MM.1S (cell line): ENCODE measurements around the gene GPR143.

Experiments
- DNase-seq: peaks from one replicate; pipeline ENCODE4 v3.0.0-alpha.2; 2015
- H2AFZ ChIP-seq: fragments of 300-600 bp; sonication (generic); 2 replicates; pipeline ENCODE4 v1.6.0; 2016; ENCODE audit warnings: antibody characterized with exemption, low read length
- H3F3A ChIP-seq: fragments of 300-600 bp; sonication (generic); 2 replicates; pipeline ENCODE4 v1.6.1; 2016; ENCODE audit warnings: mild to moderate bottlenecking, antibody characterized with exemption, low read length, moderate library complexity, mixed read lengths; ENCODE audit not compliant: insufficient read depth
- H3K27ac ChIP-seq: fragments of 300-600 bp; sonication (generic); 2 replicates; pipeline ENCODE4 v1.5.1; 2016; ENCODE audit warnings: mild to moderate bottlenecking, low read length
- H3K27me3 ChIP-seq: fragments of 300-600 bp; sonication (generic); replicated peaks from 2 replicates; pipeline ENCODE4 v1.6.0; 2016; ENCODE audit warnings: low read length; ENCODE audit not compliant: insufficient read depth
- H3K36me3 ChIP-seq: fragments of 300-600 bp; sonication (generic); replicated peaks from 2 replicates; pipeline ENCODE4 v1.6.1; 2016; ENCODE audit warnings: mild to moderate bottlenecking, low read length, mixed read lengths; ENCODE audit not compliant: insufficient read depth
- H3K4me1 ChIP-seq: fragments of 300-600 bp; sonication (generic); 2 replicates; pipeline ENCODE4 v1.6.1; 2016; ENCODE audit warnings: low read length, mixed read lengths
- H3K4me2 ChIP-seq: fragments of 300-600 bp; sonication (generic); 2 replicates; pipeline ENCODE4 v1.6.0; 2016; ENCODE audit warnings: low read depth, low read length
- H3K4me3 ChIP-seq: fragments of 300-600 bp; sonication (generic); 2 replicates; pipeline ENCODE4 v1.5.1; 2016; ENCODE audit warnings: low read length, mixed read lengths
- H3K79me2 ChIP-seq: fragments of 300-600 bp; sonication (generic); 2 replicates; pipeline ENCODE4 v1.6.1; 2016; ENCODE audit warnings: mixed run types, low read length, mixed read lengths
- H3K9ac ChIP-seq: fragments of 300-600 bp; sonication (generic); 2 replicates; pipeline ENCODE4 v1.6.1; 2016; ENCODE audit warnings: low read length, mixed read lengths
- H3K9me2 ChIP-seq: fragments of 300-600 bp; sonication (generic); replicated peaks from 2 replicates; pipeline ENCODE4 v1.6.1; 2016; ENCODE audit warnings: mild to moderate bottlenecking, low read length, mixed read lengths; ENCODE audit not compliant: insufficient read depth
- H3K9me3 ChIP-seq: fragments of 300-600 bp; sonication (generic); replicated peaks from 2 replicates; pipeline ENCODE4 v1.6.1; 2016; ENCODE audit warnings: mild to moderate bottlenecking, low read length, mixed read lengths; ENCODE audit not compliant: insufficient read depth
- H4K20me1 ChIP-seq: fragments of 300-600 bp; sonication (generic); 2 replicates; pipeline ENCODE4 v1.6.1; 2016; ENCODE audit warnings: mild to moderate bottlenecking, low read length, moderate library complexity, mixed read lengths; ENCODE audit not compliant: insufficient read depth
- EZH2 ChIP-seq: fragments of 300-600 bp; sonication (generic); optimal IDR thresholded peaks from 2 replicates; pipeline ENCODE3; 2017; ENCODE audit warnings: low read depth, mild to moderate bottlenecking, antibody characterized with exemption, low read length, mixed read lengths
- EZH2phosphoT487 ChIP-seq: fragments of 300-600 bp; sonication (generic); IDR thresholded peaks from 2 replicates; pipeline ENCODE4 v1.6.1; 2018; ENCODE audit warnings: antibody characterized with exemption, low read length
- TF ChIP-seq, protein P1 (sequence below): fragments of 300-600 bp; sonication (generic); IDR thresholded peaks from 2 replicates; pipeline ENCODE4 v1.5.1; 2016; ENCODE audit warnings: antibody characterized with exemption, low read length, mixed read lengths

The GPR143 gene

DNA sequence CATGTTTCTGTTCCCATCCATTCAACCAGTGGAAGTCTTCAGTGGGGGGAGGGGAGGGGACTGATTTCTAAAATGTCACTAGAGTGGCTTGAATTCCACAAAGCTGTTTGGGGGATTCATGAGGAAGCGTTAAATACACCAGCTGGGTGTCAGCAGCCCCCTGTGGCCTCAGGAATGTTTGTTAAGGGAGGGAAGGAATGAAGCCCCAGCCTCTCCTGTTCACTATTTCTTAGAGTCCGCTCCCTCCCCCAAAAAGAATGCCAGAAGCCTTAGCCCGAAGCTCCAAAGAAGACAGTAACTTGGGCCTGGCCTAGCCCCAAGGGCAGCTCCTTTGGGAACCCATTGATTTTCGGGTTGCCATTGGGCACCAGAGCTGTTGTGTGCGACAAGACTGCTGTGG, 23.9 kb upstream of the GPR143 start:
- Histone ChIP-seq H3K4me2 (no peak overlapping the region), H3K9ac (no peak overlapping the region), H2AFZ (no peak overlapping the region), H3K4me1 (no peaks in the 10 kb centered on the region), H3K27me3 (peaks cover 23% of the 10 kb centered on the region), H3K79me2 (no peaks in the 10 kb centered on the region), H3K4me3 (no peak overlapping the region), H3K9me2 (no peaks in the 10 kb centered on the region), H4K20me1 (no peaks in the 10 kb centered on the region), H3K27ac (no peak overlapping the region), H3K9me3 (no peaks in the 10 kb centered on the region), H3F3A (no peaks in the 10 kb centered on the region), H3K36me3 (no peaks in the 10 kb centered on the region)
- TF ChIP-seq EZH2 (no peak), EZH2phosphoT487 (no peak)
- TF ChIP-seq, protein P1, sequence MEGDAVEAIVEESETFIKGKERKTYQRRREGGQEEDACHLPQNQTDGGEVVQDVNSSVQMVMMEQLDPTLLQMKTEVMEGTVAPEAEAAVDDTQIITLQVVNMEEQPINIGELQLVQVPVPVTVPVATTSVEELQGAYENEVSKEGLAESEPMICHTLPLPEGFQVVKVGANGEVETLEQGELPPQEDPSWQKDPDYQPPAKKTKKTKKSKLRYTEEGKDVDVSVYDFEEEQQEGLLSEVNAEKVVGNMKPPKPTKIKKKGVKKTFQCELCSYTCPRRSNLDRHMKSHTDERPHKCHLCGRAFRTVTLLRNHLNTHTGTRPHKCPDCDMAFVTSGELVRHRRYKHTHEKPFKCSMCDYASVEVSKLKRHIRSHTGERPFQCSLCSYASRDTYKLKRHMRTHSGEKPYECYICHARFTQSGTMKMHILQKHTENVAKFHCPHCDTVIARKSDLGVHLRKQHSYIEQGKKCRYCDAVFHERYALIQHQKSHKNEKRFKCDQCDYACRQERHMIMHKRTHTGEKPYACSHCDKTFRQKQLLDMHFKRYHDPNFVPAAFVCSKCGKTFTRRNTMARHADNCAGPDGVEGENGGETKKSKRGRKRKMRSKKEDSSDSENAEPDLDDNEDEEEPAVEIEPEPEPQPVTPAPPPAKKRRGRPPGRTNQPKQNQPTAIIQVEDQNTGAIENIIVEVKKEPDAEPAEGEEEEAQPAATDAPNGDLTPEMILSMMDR, result no peak
- no peak for DNase-seq

DNA sequence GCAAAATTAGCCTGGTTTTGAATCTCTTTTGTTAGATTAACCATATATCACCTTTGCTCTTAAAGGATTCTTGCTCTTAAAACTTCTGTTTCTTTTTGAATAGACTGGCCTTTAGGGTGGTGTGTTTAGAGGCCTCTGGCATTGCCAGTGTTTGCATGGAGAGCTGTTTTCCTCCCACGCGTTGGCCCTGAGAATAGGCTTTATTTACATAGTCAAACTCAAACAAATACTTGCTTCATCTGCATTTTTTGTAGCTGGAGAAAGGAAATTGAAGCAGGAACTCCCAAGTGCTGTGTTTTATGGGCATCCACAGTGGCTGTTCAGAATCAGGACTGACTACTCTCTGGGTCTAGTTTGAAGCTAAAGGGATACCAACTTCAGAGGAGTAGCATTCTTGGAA, 23.3 kb upstream of the GPR143 start:
- no peak for DNase-seq
- H3K4me3 ChIP-seq, result no peak overlapping the region
- H3K79me2 ChIP-seq, result no peaks in the 10 kb centered on the region
- H3K4me2 ChIP-seq, result no peak overlapping the region
- no peaks in the 10 kb centered on the region for H3F3A ChIP-seq
- no peaks in the 10 kb centered on the region for H3K9me3 ChIP-seq
- no peak overlapping the region for H3K27ac ChIP-seq
- no peaks in the 10 kb centered on the region for H3K9me2 ChIP-seq
- H4K20me1 ChIP-seq, result no peaks in the 10 kb centered on the region
- H3K9ac ChIP-seq, result no peak overlapping the region
- TF ChIP-seq EZH2phosphoT487 (no peak), EZH2 (no peak)
- TF ChIP-seq, protein P1, result no peak
- H3K36me3 ChIP-seq, result no peaks in the 10 kb centered on the region
- H3K27me3 ChIP-seq, result peaks cover 23% of the 10 kb centered on the region
- no peaks in the 10 kb centered on the region for H3K4me1 ChIP-seq
- no peak overlapping the region for H2AFZ ChIP-seq

DNA sequence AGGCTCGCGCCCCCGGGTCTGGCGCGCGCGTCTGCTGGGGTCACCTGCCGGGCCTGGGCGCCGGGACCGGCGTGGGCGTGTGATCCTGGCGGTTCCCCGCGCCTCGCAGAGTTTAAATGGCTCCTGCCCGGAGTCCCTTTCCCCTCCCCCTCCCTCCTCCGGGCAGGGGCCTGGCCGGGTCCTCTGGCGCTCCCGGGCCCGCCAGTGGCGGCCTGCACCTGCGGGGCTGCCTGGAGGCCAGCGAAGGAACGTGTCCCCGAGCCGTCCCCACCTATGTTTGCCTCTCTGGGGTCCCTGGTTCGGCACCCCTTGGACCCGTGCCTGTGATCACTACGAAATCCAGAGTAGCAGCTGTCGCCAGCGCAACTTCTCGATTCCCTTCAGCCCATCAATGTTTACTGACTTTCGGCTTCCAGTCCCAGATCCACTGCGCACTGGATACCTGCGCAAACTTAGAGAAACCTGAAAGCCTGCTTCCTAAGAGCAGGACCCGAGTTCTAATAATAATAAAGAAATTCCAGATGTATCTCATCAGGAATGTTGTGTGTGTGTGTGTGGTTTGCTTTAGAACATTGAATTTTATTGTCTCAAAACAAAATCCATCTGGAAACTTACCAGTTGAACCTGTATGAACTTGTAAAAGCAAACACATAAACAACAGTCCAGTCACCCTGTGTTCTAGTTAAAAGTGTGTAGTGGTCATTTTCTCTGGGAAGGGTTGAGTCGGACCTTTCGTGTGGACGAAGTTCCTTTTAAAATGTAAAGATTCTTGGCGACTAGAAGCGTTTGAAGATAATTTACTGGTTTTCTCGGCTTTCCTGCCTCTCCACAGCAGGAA, 21.4 kb upstream of the GPR143 start:
- Histone ChIP-seq H3F3A (no peaks in the 10 kb centered on the region), H3K4me2 (peak overlapping the region; percentile 45), H3K36me3 (no peaks in the 10 kb centered on the region), H3K4me1 (no peaks in the 10 kb centered on the region), H4K20me1 (no peaks in the 10 kb centered on the region), H3K9me3 (no peaks in the 10 kb centered on the region), H3K79me2 (no peaks in the 10 kb centered on the region), H3K27ac (no peak overlapping the region), H2AFZ (no peak overlapping the region), H3K9me2 (no peaks in the 10 kb centered on the region), H3K4me3 (no peak overlapping the region), H3K27me3 (peaks cover 23% of the 10 kb centered on the region), H3K9ac (no peak overlapping the region)
- TF ChIP-seq EZH2phosphoT487, result no peak
- TF ChIP-seq EZH2, result no peak
- TF ChIP-seq, protein P1, result no peak
- DNase-seq, result no peak
